GM21529 (cell line): Measurements from ENCODE around the gene PIGN.

ENCODE experiments used
- ATAC-seq: cut with Tn5 transposase; IDR thresholded peaks from one replicate; pipeline ENCODE4 v1.9.1; 2021; ENCODE audit not compliant: unreplicated experiment

The PIGN gene

GRCh38 chr18:62186774-62187542, at the start of gene PIGN, which contains the start of gene RELCH:
PIGN (minus strand) TSS chr18:62187056; CDS start chr18:62161353, 25,703 bp downstream.
RELCH (plus strand) TSS chr18:62187255; CDS start chr18:62187506, 251 bp downstream.
- peak; percentile 91 for ATAC-seq

- no peak for ATAC-seq
These were observed 49.4 kb upstream of the PIGN start for GRCh38 chr18:62236252-62236651.

- ATAC-seq, result no peak
These were observed 39.2 kb upstream of the PIGN start for GRCh38 chr18:62226047-62226446.

GRCh38 chr18:62224229-62224628, 37.4 kb upstream of the PIGN start:
- ATAC-seq, result no peak

- ATAC-seq, result no peak
These were observed 27.9 kb upstream of the PIGN start for GRCh38 chr18:62214790-62215189.

- no peak for ATAC-seq
These were observed 24.5 kb upstream of the PIGN start for GRCh38 chr18:62211325-62211828.

GRCh38 chr18:62210138-62210537, 23.3 kb upstream of the PIGN start:
- no peak for ATAC-seq

- no peak for ATAC-seq
These were observed 22.2 kb upstream of the PIGN start for GRCh38 chr18:62209046-62209445.

GRCh38 chr18:62206593-62206992, 19.7 kb upstream of the PIGN start:
- ATAC-seq, result no peak

GRCh38 chr18:62205824-62206223, 19.0 kb upstream of the PIGN start:
- no peak for ATAC-seq

- no peak for ATAC-seq
These were observed 15.0 kb upstream of the PIGN start for GRCh38 chr18:62201870-62202269.

- no peak for ATAC-seq
These were observed 13.5 kb upstream of the PIGN start for GRCh38 chr18:62200121-62200914.

- ATAC-seq, result no peak
These were observed 12.8 kb upstream of the PIGN start for GRCh38 chr18:62199629-62200028.

GRCh38 chr18:62198259-62198658, 11.4 kb upstream of the PIGN start:
- no peak for ATAC-seq

GRCh38 chr18:62196980-62197379, 10.1 kb upstream of the PIGN start:
- ATAC-seq, result no peak

- ATAC-seq, result no peak
These were observed 9.2 kb upstream of the PIGN start for GRCh38 chr18:62196079-62196478.

- ATAC-seq, result no peak
These were observed 2.4 kb upstream of the PIGN start for GRCh38 chr18:62189208-62189607.

- ATAC-seq, result peak; percentile 18
These were observed 971 bp upstream of the PIGN start for GRCh38 chr18:62187543-62188510.

- no peak for ATAC-seq
These were observed 420 bp downstream of the PIGN start for GRCh38 chr18:62186499-62186773.

GRCh38 chr18:62183578-62184195, 3.2 kb downstream of the PIGN start:
- no peak for ATAC-seq

- ATAC-seq, result no peak
These were observed 4.6 kb downstream of the PIGN start for GRCh38 chr18:62182220-62182619.
